Stimulated activated CD8-positive, alpha-beta memory T cell treated with anti-CD3 and anti-CD28 coated beads, Interleukin-15, amount 100 ng/mL, for 48 hours (primary cell): Measurements from ENCODE around the gene DIS3L2.
"Not testable (repeated sequence)": the region's sequence is repeated elsewhere in the genome, so short reads cannot be mapped to it uniquely, and the experiment has no call there.

ENCODE experiments used
- DNase-seq, 2 donors: peaks; one replicate each; pipeline ENCODE4 v3.0.0-alpha.2; 2020; ENCODE audit warnings: low read depth in 2 of 2

Gene DIS3L2

GRCh38 chr2:232332244-232332939, 370.9 kb downstream of the DIS3L2 start:
- DNase-seq, result not testable (repeated sequence)

GRCh38 chr2:232332940-232333259, 371.4 kb downstream of the DIS3L2 start:
- DNase-seq, result no peak

GRCh38 chr2:232333361-232334135, 372.0 kb downstream of the DIS3L2 start:
- no peak for DNase-seq

- not testable (repeated sequence) for DNase-seq
Observed at GRCh38 chr2:232334136-232334884, 372.8 kb downstream of the DIS3L2 start.

GRCh38 chr2:232334885-232335205, 373.3 kb downstream of the DIS3L2 start:
- DNase-seq, result not testable (repeated sequence)

GRCh38 chr2:232335206-232335858, 373.8 kb downstream of the DIS3L2 start:
- DNase-seq, result not testable (repeated sequence)

- no peak for DNase-seq
Observed at GRCh38 chr2:232335859-232336215, 374.3 kb downstream of the DIS3L2 start.

- no peak for DNase-seq
Observed at GRCh38 chr2:232336241-232336736, 374.8 kb downstream of the DIS3L2 start.

- no peak for DNase-seq
Observed at GRCh38 chr2:232336981-232337720, 375.6 kb downstream of the DIS3L2 start.

- DNase-seq, result not testable (repeated sequence)
Observed at GRCh38 chr2:232338094-232338758, 376.7 kb downstream of the DIS3L2 start.

- no peak for DNase-seq
Observed at GRCh38 chr2:232338759-232339106, 377.2 kb downstream of the DIS3L2 start.

GRCh38 chr2:232339121-232340081, 377.9 kb downstream of the DIS3L2 start:
- no peak for DNase-seq

GRCh38 chr2:232340171-232340935, 378.8 kb downstream of the DIS3L2 start:
- no peak for DNase-seq

- DNase-seq, result no peak
Observed at GRCh38 chr2:232341061-232341738, 379.7 kb downstream of the DIS3L2 start.

GRCh38 chr2:232341739-232342126, 380.2 kb downstream of the DIS3L2 start:
- DNase-seq, result no peak

- DNase-seq, result no peak
Observed at GRCh38 chr2:232342635-232343565, 381.4 kb downstream of the DIS3L2 start.

- no peak for DNase-seq
Observed at GRCh38 chr2:232343821-232344220, 382.3 kb downstream of the DIS3L2 start.
